ENCODE measurements around the gene BPIFB2.

DNA sequence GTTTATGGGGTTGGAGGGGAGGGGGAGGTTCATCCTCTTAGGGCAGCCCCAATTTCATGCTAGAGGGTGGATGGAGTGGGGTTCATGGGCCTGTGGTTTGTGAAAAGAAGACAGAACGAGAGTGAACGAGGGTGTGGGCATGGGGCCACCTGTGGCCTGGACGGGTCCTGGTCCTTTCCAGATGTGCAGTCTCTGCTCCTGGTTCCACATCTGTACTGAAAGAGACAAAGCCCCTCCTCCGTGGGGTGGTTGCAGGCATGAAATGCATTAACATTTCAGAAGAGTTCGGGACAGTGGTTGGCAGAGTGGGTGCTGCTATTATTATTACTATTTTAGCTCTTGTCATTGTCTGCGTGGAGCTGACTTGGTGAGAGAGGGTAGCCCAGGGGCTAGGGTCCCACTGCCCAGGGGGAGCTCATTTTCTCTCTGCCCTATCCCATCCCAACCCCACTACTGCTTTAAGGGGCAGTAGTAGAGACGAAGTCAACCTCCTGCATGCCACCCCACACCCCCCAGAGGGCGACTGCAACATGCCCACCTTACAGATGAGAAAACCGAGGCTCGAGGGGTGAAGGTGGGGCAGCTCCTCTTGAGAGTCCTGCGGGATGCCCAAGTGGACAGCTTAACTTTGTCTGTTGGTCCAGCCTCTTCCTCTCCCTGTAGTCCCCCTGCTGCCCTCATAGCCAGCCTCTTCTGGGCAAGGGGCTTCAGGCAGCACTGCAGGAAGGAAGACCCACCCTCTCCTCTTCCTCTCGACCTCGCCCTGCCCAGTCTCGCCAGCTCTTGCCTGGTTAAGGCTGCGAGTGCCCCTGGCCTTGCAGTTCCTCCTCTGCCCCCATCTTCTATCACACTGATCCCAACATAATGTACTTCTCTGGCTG lies 8.4 kb downstream of the BPIFB2 start:
- TF ChIP-seq, protein P1, sequence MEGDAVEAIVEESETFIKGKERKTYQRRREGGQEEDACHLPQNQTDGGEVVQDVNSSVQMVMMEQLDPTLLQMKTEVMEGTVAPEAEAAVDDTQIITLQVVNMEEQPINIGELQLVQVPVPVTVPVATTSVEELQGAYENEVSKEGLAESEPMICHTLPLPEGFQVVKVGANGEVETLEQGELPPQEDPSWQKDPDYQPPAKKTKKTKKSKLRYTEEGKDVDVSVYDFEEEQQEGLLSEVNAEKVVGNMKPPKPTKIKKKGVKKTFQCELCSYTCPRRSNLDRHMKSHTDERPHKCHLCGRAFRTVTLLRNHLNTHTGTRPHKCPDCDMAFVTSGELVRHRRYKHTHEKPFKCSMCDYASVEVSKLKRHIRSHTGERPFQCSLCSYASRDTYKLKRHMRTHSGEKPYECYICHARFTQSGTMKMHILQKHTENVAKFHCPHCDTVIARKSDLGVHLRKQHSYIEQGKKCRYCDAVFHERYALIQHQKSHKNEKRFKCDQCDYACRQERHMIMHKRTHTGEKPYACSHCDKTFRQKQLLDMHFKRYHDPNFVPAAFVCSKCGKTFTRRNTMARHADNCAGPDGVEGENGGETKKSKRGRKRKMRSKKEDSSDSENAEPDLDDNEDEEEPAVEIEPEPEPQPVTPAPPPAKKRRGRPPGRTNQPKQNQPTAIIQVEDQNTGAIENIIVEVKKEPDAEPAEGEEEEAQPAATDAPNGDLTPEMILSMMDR (IDR thresholded peaks at IDR 0.05) = no peak
- TF ChIP-seq, protein P2, sequence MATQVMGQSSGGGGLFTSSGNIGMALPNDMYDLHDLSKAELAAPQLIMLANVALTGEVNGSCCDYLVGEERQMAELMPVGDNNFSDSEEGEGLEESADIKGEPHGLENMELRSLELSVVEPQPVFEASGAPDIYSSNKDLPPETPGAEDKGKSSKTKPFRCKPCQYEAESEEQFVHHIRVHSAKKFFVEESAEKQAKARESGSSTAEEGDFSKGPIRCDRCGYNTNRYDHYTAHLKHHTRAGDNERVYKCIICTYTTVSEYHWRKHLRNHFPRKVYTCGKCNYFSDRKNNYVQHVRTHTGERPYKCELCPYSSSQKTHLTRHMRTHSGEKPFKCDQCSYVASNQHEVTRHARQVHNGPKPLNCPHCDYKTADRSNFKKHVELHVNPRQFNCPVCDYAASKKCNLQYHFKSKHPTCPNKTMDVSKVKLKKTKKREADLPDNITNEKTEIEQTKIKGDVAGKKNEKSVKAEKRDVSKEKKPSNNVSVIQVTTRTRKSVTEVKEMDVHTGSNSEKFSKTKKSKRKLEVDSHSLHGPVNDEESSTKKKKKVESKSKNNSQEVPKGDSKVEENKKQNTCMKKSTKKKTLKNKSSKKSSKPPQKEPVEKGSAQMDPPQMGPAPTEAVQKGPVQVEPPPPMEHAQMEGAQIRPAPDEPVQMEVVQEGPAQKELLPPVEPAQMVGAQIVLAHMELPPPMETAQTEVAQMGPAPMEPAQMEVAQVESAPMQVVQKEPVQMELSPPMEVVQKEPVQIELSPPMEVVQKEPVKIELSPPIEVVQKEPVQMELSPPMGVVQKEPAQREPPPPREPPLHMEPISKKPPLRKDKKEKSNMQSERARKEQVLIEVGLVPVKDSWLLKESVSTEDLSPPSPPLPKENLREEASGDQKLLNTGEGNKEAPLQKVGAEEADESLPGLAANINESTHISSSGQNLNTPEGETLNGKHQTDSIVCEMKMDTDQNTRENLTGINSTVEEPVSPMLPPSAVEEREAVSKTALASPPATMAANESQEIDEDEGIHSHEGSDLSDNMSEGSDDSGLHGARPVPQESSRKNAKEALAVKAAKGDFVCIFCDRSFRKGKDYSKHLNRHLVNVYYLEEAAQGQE (IDR thresholded peaks at IDR 0.05; ENCODE audit: insufficient read depth in 1 of 2, low read depth in 2 of 2, low read length in 1 of 2) = no peak
- TF ChIP-seq SIN3A (IDR thresholded peaks at IDR 0.05; ENCODE audit: borderline replicate concordance, insufficient read depth, low read depth, low read length) (no peak), POLR2AphosphoS5 (IDR thresholded peaks at IDR 0.05; ENCODE audit: low read depth, low read length) (no peak)

Data from Panc1 (cell line).